Subcutaneous adipose tissue (tissue), 4 donors: Measurements from ENCODE around the gene GNS. TPM values are rescaled to one million over a fixed set of nuclear protein-coding genes. Genes with fewer than 3 reads are reported as not detected.

Experiments used
- total RNA-seq, 4 donors: library from RNA; depleted of rRNA; stranded (reverse); fragments of >200 nt; gene quantifications; one replicate each; pipeline ENCODE4 v1.1.0, GENCODE V29; 2016
- TF ChIP-seq, protein P1 (sequence below): fragments of 450-650 bp; IDR thresholded peaks from one replicate; pipeline ENCODE4 v1.5.1; 2016; ENCODE audit warnings: low read depth, mild to moderate bottlenecking, control low read depth, antibody characterized with exemption, moderate library complexity

Gene GNS
- total RNA-seq, 4 donors from 2014 or later = 143 to 384 (median 184) TPM

DNA sequence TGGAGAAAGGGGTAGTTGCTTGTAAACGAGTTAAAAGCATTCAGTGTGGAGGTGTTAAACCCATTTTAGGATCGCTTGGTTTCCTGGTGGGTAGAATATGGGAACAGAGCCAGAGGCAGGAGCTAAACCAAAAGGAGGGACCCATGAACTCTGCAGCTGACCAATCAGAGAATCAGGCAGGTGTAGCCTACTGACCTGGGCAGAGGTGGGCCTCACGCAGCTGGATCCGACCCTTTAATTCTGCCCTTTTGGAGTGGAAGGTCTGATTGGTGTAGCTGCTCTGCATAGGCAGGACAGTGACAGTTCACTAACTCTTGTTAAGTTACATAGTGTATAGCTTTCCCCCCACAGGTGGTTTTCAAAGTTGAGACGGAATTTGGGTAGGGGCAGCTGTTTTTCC, 63.7 kb downstream of the GNS start:
- TF ChIP-seq, protein P1, sequence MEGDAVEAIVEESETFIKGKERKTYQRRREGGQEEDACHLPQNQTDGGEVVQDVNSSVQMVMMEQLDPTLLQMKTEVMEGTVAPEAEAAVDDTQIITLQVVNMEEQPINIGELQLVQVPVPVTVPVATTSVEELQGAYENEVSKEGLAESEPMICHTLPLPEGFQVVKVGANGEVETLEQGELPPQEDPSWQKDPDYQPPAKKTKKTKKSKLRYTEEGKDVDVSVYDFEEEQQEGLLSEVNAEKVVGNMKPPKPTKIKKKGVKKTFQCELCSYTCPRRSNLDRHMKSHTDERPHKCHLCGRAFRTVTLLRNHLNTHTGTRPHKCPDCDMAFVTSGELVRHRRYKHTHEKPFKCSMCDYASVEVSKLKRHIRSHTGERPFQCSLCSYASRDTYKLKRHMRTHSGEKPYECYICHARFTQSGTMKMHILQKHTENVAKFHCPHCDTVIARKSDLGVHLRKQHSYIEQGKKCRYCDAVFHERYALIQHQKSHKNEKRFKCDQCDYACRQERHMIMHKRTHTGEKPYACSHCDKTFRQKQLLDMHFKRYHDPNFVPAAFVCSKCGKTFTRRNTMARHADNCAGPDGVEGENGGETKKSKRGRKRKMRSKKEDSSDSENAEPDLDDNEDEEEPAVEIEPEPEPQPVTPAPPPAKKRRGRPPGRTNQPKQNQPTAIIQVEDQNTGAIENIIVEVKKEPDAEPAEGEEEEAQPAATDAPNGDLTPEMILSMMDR = no peak

DNA sequence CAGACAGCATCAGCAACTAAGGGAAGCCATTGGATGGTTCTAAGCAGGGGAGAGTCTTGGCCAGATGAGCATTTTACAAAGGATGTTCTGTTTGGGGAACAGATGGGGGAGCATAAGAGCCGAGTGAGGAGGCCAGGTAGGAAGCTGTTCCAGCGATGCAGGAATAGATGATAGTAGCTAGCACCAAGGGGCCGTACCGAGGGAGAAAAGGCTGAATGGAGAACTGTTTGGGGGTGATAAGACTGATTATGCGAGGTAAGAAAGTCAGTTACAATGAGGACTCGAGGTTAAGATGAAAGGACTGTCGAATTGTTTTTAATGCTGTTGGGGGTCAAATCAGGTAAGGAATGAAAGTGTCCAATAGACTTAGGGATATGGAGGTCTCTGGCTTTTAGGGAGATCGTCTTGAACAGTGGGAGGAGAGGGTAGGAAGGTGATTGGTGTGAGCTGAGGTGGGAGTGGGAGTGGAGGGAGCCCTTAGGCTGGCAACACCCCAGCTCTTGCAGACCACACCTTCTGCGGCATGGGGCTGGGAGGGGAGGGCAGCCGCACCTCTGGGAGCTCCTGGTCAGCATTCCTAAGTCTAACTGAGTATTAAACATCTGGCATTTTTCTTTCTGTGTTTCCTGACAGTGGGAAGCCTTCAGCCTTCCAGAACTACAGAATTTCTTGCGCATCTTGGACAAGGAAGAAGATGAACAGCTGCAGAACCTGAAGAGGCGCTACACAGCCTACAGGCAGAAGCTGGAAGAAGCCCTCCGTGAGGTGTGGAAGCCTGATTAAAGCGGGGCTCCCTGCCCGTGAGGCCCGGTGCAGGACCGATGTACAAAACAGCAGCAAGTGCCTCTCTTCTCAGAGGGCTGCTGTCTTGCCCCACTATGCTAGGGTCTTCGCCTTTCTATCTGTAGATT, 64.8 kb downstream of the GNS start:
- TF ChIP-seq, protein P1 = no peak

DNA sequence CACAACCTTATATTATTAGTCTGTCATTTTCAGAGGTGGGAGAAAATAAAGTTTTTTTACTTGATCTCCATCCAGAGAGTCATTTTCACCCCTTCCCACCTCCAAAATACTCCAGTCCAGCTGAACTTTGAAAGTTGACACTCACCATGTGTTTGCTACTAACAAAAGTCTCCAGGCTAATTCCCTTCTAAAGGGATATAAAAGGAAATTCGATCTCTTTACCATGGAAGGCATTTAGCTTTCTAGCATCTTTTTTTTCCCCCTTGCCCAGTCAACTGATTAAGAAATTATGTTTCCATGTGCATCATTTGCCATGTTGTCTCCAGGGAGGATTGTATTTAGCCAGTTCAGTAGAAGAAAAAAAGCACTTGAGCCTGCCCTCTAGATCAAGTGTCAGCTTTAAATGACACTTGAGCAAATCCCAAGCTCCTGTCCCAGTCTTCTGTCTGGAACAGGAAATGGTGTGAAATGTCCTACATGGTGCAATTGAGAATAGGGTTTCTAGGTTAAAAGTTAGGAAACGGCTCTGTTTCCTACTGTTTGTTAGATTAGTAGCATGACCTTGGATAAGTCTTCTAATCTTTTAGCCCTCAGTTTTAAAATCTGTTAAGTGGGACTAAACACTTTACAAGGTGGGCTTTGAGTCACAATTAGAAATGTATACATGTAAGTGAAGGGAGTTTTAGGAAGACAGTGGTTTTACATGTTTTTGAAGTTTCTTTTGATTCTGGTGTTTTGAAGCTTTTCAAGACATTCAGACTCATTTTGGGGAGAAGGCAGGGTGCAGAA, 67.2 kb downstream of the GNS start:
- TF ChIP-seq, protein P1 = no peak

DNA sequence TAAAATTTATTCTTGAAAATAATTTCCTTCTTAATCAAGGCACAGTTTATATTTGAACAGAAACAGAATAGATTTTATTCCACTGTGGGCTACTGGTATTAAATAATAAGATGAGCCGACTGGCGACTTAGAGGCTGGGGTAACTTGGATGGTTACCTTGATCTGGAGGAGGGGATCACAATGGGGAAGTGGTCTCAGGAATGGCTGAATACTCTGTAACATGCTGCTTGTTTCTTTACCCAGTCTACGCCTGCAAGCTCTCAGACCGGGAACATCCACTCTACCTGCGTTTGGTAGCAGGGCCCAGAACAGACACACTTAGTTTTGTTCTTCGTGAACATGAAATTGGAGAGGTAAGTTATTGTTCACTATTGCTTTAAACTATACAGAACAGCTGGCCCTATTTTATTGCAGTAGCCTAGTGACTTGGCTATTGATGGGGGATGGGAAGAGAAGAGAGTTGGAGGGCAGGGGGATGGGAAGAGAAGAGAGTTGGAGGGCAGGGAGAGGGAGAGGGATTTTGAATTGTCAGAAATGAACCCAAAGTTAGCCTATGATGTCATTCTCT, 67.9 kb downstream of the GNS start:
- TF ChIP-seq, protein P1 = no peak

DNA sequence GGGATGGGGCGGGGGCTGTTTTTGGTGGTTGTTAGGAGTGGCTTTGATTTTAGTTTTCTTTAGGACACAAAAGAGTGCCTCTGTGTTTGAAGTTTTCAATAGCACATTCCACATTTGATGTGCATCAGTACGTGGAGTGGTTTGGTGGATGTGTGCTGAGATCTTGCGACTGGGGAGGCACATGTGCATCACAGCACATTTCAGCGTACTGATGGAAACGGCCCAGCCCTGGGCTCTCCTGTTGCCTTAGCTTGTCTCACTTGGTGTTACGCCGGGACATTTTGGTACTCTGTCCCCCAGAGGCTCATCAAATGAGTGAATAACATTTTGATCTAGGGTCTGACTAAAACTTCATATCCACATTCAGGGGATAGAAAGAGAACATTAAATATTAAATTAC, 70.5 kb downstream of the GNS start:
- TF ChIP-seq, protein P1 = no peak

DNA sequence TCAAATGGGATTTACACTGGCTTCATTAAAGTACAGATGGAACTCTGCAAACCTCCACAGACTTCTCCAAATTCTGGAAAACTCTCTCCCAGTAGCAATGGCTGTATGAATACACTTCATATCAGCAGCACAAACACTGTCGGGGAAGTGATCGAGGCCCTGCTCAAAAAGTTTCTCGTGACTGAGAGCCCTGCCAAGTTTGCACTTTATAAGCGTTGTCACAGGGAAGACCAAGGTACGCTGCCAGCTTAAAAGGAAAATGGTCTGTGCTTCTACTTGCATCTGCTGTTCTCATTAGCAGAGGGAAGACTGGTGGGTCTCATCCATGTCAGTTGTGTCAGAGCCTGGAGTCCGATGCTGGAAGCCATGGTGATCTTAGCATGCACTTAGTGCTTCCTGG, 71.0 kb downstream of the GNS start:
- TF ChIP-seq, protein P1 = no peak

DNA sequence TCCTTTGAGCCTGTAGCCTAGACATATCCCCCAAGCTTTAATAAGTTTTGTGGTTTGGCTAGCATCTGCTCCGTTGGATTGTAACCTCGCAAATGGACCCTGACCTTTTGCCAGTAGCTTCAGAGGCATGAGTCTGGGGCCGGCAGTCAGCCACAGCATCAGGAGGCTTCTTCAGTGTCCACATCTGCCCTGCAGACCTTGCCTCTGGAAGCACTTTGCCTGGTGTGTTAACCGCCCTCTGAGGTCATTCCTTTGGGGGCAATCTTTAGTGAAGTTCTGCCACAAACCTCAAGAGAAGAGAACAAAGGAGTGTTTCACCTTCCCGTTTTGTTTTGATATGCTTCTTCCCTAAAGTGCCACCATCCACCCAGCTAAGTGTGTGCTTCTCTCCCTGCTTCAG, 71.4 kb downstream of the GNS start:
- TF ChIP-seq, protein P1 = no peak
